Fibroblast of the aortic adventitia (primary cell): ENCODE measurements around the gene GPRC5C. TPM values are rescaled to one million over a fixed set of nuclear protein-coding genes. Genes with fewer than 3 reads are reported as not detected.
A peak's percentile ranks its signal among the peaks of the same experiment; 100 is the strongest.

Experiments used
- DNase-seq: peaks from one replicate; pipeline ENCODE4 v3.0.0-alpha.2; 2010; ENCODE audit warnings: low read depth
- H3K4me3 ChIP-seq: 2 replicates; pipeline ENCODE4 v1.5.1; 2011; ENCODE audit warnings: low read depth, mild to moderate bottlenecking, control low read depth, low read length, moderate library complexity
- CTCF ChIP-seq: IDR thresholded peaks from 2 replicates; pipeline ENCODE4 v1.5.1; 2011; ENCODE audit warnings: mild to moderate bottlenecking, low read length, control low read depth, inconsistent platforms; ENCODE audit not compliant: insufficient read depth
- small RNA-seq: library from RNA; depleted of rRNA; stranded (forward); fragments of <200 nt; gene quantifications from one replicate; pipeline ENCODE3, GENCODE V24; 2012
- total RNA-seq: library from RNA; depleted of rRNA; stranded (reverse); fragments of >200 nt; gene quantifications from 2 replicates; pipeline ENCODE4 v1.2.3, GENCODE V29; 2012; ENCODE audit warnings: low replicate concordance

Gene GPRC5C
- total RNA-seq, 1 donor, result 0.99 TPM

DNA sequence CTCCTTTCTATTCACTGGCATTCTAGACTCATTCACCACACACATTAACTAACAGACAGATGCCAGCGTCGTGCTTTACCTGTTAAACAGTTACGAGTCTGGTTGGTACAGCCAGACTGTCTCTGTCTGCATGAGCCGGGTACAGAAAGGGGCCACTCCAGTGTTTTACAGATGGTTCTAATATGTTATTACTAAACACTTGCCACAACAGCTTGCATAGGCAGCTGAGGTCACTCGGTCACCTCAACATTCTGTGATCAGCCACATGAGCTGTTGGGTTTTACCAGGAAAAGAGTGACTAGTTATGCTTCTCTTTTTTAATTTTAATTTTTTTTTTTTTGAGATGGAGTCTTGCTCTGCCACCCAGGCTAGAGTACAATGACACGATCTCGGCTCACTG, 59.7 kb downstream of the GPRC5C start:
- no peak for DNase-seq
- no peak for TF ChIP-seq CTCF

DNA sequence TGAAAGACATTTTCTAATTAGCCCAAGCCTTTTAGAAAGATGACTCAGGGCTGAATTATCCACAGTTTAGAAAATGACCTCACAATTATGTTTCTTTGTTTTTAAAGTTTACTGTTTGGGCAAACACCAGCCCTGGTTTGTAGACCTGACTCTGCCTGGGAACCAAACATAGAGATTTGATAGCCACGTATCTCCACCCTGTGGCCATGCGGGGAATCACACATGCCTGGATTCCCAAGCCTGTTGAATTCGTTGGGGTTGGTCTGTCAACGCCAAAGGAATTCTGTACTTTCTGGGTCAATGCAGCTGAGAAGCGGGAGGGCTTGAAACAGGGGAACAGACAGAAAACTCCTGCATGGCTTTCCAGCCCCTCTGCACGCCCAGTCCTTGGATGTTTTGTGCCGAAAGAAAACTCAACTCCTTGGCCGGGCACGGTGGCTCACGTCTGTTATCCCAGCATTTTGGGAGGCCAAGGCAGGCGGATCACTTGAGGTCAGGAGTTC, 61.5 kb downstream of the GPRC5C start:
- peak; percentile 92 for TF ChIP-seq CTCF
- DNase-seq, result peak; percentile 63
- H3K4me3 ChIP-seq, result no peak overlapping the region

More for the DNA sequence above, 59.7 kb downstream of the GPRC5C start:
- no peak overlapping the region for H3K4me3 ChIP-seq

Small RNA genes lying within 50 kb of the gene (small RNA-seq; reads per million reads assigned to genes)
- gene RNA5SP448, result not detected

Other genes starting within 250 kb of the GPRC5C start
- 268 and 400 TPM in 2 replicates for gene RPL38, start 228.4 kb upstream of the GPRC5C start, total RNA-seq
- 0.54 and 2.4 TPM in 2 replicates for gene TTYH2, start 218.5 kb upstream of the GPRC5C start, total RNA-seq
- gene DNAI2, start 157.9 kb upstream of the GPRC5C start, total RNA-seq, result not detected in 2 replicates
- not detected in 2 replicates for gene KIF19, start 105.9 kb upstream of the GPRC5C start, total RNA-seq
- gene BTBD17, start 70.2 kb upstream of the GPRC5C start, total RNA-seq, result not detected in 2 replicates
- gene GPR142, start 64.6 kb upstream of the GPRC5C start, total RNA-seq, result not detected in 2 replicates
- gene CD300A, start 34.5 kb downstream of the GPRC5C start, total RNA-seq, result not detected in 2 replicates
- gene CD300LB, start 99.4 kb downstream of the GPRC5C start, total RNA-seq, result not detected in 2 replicates
- gene CD300C, start 114.0 kb downstream of the GPRC5C start, total RNA-seq, result not detected in 2 replicates
- not detected in 2 replicates for gene CD300H, start 135.4 kb downstream of the GPRC5C start, total RNA-seq
- gene CD300LD, start 160.2 kb downstream of the GPRC5C start, total RNA-seq, result not detected in 2 replicates
- not detected in 2 replicates for gene CD300E, start 191.7 kb downstream of the GPRC5C start, total RNA-seq